ENCODE data around the gene NR2C2.
A peak's percentile ranks its signal among the peaks of the same experiment; 100 is the strongest.

The NR2C2 gene

DNA sequence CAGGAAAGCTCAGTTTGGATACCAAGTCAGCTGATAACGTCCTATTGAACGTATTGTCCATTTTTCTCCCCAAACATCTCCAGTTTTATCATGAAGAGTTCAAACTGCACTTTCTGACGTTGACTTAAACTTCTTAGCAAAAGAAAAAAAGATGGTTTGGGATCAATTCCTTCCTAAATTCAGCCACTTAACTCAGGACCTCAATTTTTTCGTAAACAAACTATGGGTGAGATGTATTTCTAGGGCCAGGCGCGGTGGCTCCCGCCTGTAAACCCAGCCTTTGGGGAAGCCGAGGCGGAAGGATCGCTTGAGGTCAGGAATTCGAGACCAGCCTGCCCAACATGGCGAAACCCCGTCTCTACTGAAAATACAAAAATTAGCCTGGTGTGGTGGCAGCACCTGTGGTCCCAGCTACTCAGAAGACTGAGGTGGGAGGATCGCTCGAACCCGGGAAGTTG lies 118.2 kb downstream of the NR2C2 start:
- no peak for DNase-seq

DNA sequence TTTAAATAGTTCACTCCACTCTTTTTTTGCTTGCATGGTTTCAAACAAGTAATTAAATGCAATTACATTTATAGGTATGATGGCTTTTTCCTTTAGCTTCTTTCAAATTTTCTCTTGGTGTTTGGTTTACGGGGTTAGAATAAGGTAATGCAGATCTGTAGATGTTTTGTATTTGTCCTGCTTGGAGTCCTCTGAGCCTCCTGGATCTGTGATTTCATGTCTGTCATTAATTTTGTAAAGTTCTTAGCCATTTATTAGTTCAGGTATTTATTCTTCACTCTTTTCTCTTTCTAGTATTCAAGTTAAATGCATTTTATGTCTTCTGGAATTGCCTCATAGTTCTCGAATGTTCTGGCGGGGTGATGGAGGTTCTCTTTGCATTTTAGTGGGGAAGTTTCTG lies 119.1 kb downstream of the NR2C2 start:
- no peak for DNase-seq

DNA sequence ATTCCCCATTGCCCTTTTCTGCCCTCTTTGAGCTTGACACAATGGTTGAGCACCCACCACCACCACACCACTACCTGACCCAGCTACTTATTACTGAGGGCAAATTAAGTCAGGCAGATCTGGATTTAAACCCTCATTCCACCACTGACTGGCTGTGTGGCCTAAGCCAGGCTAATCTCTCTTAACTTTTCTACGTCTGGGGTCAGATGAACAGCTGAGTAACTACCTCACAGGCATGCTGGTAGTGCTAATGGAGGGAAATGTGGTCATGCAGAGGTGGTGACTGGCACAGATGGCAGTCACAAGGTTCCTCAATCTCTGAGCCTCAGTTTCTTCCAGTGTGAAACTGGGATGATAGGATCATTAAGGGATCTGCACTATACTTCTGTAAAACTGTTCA lies 122.1 kb downstream of the NR2C2 start:
- no peak for DNase-seq

DNA sequence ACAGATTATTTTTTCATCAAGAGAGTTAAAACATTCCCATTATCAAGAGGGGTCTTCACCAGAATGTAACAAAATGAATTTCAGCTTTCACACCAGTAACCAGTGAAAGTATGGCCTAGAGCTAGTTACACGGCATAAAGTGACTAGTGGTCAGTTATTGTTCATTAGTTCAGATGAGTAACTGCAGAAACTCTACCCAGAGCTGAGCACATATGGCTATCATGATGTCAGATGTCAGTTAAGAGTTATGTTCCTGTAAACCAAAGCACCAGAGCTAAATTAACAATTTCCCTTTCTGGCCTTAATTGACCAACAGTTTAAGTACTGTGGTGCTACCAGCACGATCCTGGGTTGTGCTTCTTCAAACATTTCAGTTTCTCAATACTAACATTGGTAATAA lies 124.3 kb downstream of the NR2C2 start:
- no peak for DNase-seq

DNA sequence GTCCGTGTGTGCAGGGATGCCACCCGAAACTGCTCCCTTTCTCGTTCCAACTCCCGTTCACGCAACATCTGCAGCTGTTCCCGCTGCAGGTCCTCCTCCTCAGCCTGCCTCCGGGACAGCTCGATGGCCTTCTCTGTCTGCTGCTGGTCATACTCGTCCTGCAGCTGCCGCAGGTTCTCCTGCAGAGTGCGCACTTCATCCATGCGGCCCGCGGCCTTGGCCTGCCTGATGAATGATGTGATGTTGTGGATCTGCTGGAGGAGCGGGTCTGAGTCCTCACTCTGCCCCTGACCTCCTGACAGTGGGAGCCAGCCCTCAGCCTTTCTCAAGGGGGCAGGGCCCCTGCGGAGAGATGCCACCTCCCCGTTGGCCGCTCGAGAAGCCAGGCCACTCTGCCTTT lies 127.1 kb downstream of the NR2C2 start:
- DNase-seq = no peak

DNA sequence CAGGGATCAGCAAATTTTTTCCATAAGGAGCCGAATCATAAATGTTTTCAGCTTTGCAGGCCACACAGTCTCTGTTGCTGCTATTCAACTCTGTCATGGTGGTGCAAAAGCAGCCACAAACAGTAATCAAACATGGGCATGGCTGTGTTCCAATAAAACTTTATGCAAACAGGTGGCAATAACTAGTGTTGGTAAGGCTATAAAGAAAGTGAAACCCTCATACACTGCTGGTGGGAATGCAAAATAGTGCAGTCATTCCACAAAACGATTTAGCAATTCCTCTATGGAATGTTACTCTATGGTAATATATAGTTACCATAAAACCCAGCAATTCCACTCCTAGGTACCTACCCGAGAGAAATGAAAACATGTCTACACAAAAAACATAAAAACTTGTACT lies 131.7 kb downstream of the NR2C2 start:
- DNase-seq = no peak

DNA sequence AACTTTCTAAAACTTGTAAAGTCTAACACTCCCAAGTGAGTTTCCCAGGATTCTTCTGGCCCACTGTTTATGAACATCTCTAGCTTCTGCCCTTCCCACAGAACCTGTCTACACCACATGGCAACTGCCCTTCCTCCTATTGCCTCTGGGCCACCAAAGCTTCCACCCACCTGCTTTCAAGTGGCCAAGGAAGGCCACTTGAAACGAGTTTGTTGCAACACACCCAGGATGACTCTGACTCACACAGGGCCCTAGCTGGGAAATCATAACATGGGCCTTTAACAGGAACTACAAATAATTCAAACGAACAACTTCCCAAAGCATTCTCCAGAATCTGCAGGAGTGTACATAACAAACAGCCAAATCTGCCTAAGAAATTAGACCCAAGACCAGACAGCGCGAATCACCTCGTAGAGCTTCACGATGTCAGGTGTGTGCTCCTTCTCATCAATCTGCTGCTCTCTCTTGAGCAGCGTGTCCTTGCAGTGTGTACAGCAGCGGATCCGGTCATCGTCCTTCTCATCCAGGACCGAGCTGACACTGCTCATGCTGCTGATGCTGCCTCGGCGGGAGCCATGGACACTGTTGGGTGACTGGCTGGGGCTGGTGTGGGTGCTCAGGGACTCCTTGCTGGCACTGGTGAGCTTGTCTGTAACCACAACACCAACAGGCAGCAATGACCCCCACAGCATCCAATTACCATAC lies 134.7 kb downstream of the NR2C2 start:
- no peak for DNase-seq

DNA sequence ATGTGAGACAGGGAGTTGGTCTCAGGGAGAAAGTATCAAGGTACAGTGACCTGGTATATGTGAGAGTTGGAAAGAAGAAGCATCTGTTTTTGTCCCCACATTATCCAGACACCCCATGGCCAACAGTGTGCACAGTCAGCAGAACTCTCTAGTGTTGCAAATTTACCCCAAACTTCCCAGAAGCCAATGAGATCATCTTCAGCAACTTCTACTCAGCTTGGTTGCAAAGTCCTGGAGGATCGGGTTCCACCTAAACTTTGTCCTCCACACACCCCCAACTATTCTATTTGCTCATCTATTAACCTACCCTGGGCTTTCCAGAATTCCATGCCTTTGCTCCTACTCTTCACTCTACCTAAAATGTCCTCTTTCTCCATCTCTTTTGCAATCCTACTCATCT lies 135.9 kb downstream of the NR2C2 start:
- DNase-seq = no peak

DNA sequence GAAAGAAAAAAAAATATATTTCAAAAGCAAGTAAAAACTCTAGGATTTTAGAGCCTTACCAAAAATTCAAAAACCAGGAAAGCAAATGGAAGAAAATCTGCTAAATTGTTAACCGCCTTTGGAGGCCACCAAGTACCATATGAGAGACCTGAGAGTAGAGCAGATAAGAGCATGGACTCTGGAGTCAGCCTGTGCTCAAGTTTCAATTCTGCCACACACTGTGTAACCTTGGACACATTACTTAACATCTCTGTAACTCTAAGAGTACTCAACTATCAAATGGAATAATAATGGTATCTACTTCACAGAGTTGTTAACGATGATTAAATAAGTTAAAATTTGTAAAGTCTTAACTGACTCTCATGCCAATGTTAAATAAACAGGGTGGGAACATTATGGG lies 138.9 kb downstream of the NR2C2 start:
- no peak for DNase-seq

DNA sequence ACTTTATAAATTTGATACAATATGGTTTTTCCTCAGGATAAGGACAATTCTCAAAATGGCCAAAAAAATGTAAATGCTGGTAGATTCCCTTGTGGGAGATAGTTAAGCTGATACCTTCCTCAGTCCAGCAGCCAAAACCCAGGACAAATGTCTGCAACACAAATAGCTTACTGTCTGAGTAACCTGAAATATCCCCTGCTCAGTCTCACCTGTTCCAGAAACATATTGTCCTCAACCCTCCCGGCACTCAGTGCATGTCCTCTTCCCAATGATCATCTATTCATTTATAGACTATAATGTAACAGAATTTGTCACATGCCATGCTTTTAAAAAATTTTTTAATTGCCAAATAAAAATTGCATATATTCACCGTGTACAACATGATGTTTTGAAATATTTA lies 139.3 kb downstream of the NR2C2 start:
- DNase-seq = no peak

DNA sequence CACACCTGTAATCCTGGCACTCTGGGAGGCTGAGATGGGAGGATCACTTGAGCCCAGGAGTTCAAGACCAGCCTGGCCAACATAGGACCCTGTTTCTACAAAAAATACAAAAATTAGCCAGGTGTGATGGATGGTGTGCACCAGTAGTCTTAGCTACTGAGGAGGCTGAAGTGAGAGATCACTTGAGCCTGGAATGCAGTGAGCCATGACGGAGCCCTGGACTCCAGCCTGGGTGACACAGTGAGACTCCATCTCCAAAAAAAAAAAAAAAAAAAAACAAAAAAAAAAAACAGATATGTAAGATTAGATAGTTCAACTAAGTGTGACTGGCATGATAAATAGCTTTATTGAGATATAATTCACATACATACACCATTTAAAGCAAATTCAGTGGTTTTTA lies 141.8 kb downstream of the NR2C2 start:
- DNase-seq = no peak

DNA sequence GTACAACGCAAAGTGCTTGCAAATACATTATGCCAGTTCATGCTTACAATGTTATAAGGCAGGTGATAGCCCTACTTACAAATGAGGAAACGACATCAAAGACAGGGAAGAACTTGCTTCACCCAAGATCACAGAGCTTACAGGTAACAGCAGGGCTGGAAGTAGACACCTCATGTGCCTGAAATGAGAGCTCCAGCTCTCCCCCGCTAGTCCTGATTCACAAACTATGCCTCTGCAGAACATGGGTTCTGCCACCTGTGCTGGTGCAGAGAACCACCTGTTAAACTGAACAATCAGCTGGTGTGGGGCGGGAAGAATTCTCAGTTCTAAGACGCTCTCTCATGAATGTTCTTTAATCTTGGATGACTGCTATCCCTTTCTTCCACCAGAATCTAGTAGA lies 144.2 kb downstream of the NR2C2 start:
- no peak for DNase-seq

DNA sequence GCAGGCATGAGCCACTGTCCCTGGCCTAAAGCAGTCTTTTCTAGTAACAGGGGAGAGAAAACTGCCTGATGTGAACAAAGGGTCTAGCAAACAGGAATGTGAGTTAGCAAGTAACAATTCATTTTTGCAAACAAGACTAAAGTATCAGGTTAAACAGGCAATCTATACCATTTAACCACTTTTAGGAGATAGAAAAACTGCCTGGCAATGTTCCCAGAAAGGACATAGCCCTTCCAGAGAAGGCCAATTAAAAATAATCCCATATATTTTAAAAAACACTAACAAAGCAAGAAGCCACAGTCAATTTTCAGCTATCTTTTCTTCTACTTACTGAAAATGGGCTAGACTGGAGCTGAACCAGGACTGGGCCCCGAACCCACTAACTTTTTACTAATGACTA lies 145.3 kb downstream of the NR2C2 start:
- no peak for DNase-seq

DNA sequence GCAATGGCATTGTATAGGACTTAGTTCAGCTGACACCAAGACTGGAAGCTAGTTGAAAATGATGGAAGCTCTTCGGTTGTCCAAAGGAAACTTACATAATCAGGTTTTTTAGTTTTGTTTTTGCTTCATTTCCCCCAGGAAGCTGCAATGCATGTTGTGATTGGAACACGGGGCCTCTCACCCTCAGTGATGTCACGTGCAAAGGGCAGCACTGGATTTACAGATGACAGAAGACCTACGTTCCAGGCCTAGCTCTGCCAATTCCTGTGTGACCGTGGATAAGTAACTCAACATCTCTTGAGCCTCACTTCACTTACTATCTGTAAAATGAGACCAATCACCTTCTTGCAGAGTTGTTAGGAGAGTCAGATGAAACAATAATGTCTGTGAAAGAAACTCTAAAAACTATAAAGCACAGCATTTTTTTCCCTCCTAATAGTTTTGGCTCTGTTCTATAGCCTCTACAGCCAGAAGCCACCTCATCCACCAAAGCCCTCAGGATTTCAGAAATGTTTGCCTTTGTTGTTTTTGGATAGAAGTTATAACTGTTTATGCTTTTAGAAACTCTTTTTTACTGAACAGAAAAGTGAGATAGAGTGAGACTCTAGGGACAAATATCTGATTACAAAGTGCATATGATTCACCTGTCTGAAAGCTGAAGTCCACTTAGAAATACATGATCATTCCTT lies 146.9 kb downstream of the NR2C2 start:
- DNase-seq = no peak

DNA sequence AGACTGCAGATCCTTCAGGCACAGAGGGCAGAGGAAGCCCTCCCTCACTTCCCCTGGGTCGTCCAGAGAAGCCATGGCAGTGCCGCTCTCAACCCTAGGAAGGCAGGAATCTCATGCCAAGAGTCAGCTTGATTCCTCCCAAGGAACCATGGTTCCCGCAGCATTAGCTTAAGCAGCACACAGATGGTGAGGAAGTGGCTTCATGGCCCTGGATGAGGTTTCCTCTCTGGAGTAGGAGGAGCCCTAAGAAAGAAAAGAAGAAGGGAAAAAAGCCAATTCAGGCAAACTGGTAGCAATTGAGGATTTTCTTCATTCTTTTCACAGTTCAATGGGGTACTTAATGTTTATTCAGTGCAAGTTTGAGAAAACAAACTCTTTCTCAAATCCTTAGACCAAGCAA lies 148.7 kb downstream of the NR2C2 start:
- no peak for DNase-seq

DNA sequence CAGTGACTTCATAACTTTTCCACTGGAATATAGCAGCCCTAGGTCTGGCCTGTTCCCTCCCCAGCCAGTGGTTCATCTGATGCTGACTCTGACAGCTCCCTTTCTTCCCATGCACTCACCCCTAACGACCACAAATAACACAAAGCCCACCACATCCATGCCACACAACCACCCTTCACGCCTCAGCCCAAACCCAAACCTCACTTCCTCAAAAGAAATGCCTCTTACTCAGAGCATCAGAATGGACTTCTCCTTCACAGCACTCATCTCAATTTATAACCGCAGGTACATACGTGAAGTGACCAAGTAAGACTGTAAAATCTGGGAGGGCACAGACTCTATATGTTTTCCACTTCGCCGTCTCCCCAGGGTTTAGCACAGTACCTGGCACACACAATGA lies 150.5 kb downstream of the NR2C2 start:
- DNase-seq = peak; percentile 40 to 49
